ENCODE data around the gene ERCC6L2.

Gene ERCC6L2

GRCh38 chr9:95875305-95876137 lies at the start of gene ERCC6L2:
ERCC6L2 (plus strand) TSS chr9:95875691; CDS start chr9:95876039, 348 bp downstream.
- DNase-seq = peak; percentile 65

- no peak for DNase-seq
These were observed 49.2 kb upstream of the ERCC6L2 start for GRCh38 chr9:95826183-95826838.

- DNase-seq = no peak
These were observed 44.7 kb upstream of the ERCC6L2 start for GRCh38 chr9:95830768-95831167.

GRCh38 chr9:95831810-95832209 lies 43.7 kb upstream of the ERCC6L2 start:
- DNase-seq = no peak

- no peak for DNase-seq
These were observed 41.8 kb upstream of the ERCC6L2 start for GRCh38 chr9:95833546-95834178.

- DNase-seq = no peak
These were observed 41.1 kb upstream of the ERCC6L2 start for GRCh38 chr9:95834281-95834907.

GRCh38 chr9:95835393-95835792 lies 40.1 kb upstream of the ERCC6L2 start:
- no peak for DNase-seq

GRCh38 chr9:95836072-95836471 lies 39.4 kb upstream of the ERCC6L2 start:
- DNase-seq = no peak

- no peak for DNase-seq
These were observed 36.5 kb upstream of the ERCC6L2 start for GRCh38 chr9:95839012-95839411.

- no peak for DNase-seq
These were observed 35.4 kb upstream of the ERCC6L2 start for GRCh38 chr9:95840074-95840473.

- no peak for DNase-seq
These were observed 34.1 kb upstream of the ERCC6L2 start for GRCh38 chr9:95841377-95841776.

- DNase-seq = no peak
These were observed 29.7 kb upstream of the ERCC6L2 start for GRCh38 chr9:95845751-95846150.

GRCh38 chr9:95848764-95849163 lies 26.7 kb upstream of the ERCC6L2 start:
- DNase-seq = no peak

- no peak for DNase-seq
These were observed 23.1 kb upstream of the ERCC6L2 start for GRCh38 chr9:95852059-95853032.

GRCh38 chr9:95854386-95855020 lies 21.0 kb upstream of the ERCC6L2 start:
- DNase-seq = no peak

- DNase-seq = no peak
These were observed 19.5 kb upstream of the ERCC6L2 start for GRCh38 chr9:95855961-95856360.

GRCh38 chr9:95857124-95857523 lies 18.4 kb upstream of the ERCC6L2 start:
- DNase-seq = no peak

- DNase-seq = no peak
These were observed 17.6 kb upstream of the ERCC6L2 start for GRCh38 chr9:95857896-95858295.

GRCh38 chr9:95862343-95862742 lies 13.1 kb upstream of the ERCC6L2 start:
- DNase-seq = no peak

- no peak for DNase-seq
These were observed 10.5 kb upstream of the ERCC6L2 start for GRCh38 chr9:95864852-95865580.

- DNase-seq = no peak
These were observed 5.1 kb upstream of the ERCC6L2 start for GRCh38 chr9:95870352-95870751.
